ENCODE data around the gene SUPT16H. TPM values are rescaled to one million over a fixed set of nuclear protein-coding genes. Genes with fewer than 3 reads are reported as not detected.

Gene SUPT16H
- total and polyA plus RNA-seq, 10 of the 15 experiments (the other 5 are each of a cell fraction or from before 2014, with no cell fraction given): 90.7 to 201 (median 121) TPM

DNA sequence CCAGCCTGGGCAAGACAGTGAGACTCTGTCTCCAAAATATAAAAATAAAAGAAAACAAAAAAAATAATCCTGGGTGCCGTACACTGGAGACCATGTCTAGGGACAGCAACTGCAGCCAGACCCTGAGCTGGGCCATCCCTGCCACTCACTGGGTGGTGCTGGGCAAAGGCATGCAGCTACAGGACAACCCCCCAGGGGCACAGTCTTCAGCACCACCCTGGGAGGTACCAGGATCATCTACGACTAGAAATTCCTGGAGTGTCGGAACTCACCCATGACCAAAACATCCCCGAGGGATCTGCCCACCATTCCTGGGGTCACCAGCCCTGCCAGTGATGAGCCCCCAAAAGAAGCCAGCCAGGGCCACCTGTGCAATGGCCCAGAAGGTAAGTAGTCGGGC lies 35.7 kb upstream of the SUPT16H start:
- Histone ChIP-seq H2AFZ (ENCODE audit: control insufficient read depth, low read depth, low read length) (no peak overlapping the region), H3K9ac (ENCODE audit: control insufficient read depth, insufficient read depth, low read length) (no peak overlapping the region), H3K79me2 (ENCODE audit: control insufficient read depth, insufficient read depth, low read length) (no peaks in the 10 kb centered on the region), H3K27me3 (replicated peaks in 1 of 2; ENCODE audit: control insufficient read depth in 2 of 2, insufficient read depth in 2 of 2, low read length in 1 of 2) (no peaks in the 10 kb centered on the region), H3K36me3 (ENCODE audit: control insufficient read depth in 2 of 2, insufficient read depth in 2 of 2, low read length in 1 of 2) (peaks cover 10 to 26% of the 10 kb centered on the region in 2 experiments; a peak in 3 of 4 replicates), H3K27ac (ENCODE audit: control insufficient read depth, insufficient read depth) (no peak overlapping the region), H3K4me3 (no peak overlapping the region), H3K4me1 (ENCODE audit: control insufficient read depth, insufficient read depth, low read length) (peaks cover 4% of the 10 kb centered on the region; the same call in 1 of the 2 replicates), H3K4me2 (ENCODE audit: control insufficient read depth, insufficient read depth) (no peak overlapping the region), H3K9me3 (replicated peaks; ENCODE audit: control insufficient read depth, insufficient read depth, low read length) (no peaks in the 10 kb centered on the region), H4K20me1 (ENCODE audit: control insufficient read depth, insufficient read depth) (no peaks in the 10 kb centered on the region)
- DNase-seq (ENCODE audit: low read depth, low spot score) (no peak), ATAC-seq (no peak), FAIRE-seq (no peak)
- 85% methylated on average over 5 of the region's 5 CpGs for WGBS (ENCODE audit: insufficient coverage, insufficient replicate concordance, low lambda C conversion rate, missing lambda C conversion rate)
- POLR2A ChIA-PET: no interaction called here
- CTCF ChIA-PET: no interaction called here
- BruUV-seq (replicated peaks): no TSS peak
- SMC1A ChIA-PET (ENCODE audit: uncharacterized antibody, unreplicated experiment): interaction anchor here (0.6 kb wide), 1 partner anchor 42 kb away, joined by 3 read pairs; no protein-coding TSS in a partner anchor
- RAD21 ChIA-PET (ENCODE audit: unreplicated experiment): no interaction called here
- in situ Hi-C loops (cut with MboI) (no loop called here), intact Hi-C loops (cut with micrococcal nuclease; ENCODE audit: unreplicated experiment) (no loop called here)
- no peak for TF ChIP-seq TCF3 (IDR thresholded peaks at IDR 0.05; ENCODE audit: borderline replicate concordance, insufficient read depth, low read depth, low read length)
- no peak for TF ChIP-seq POLR2AphosphoS2 (IDR thresholded peaks at IDR 0.05; ENCODE audit: low read depth, low read length)
- no peak for TF ChIP-seq RCOR1 (conservative IDR thresholded peaks at IDR 0.05; ENCODE audit: low read depth, low read length)
- TF ChIP-seq, protein P1, sequence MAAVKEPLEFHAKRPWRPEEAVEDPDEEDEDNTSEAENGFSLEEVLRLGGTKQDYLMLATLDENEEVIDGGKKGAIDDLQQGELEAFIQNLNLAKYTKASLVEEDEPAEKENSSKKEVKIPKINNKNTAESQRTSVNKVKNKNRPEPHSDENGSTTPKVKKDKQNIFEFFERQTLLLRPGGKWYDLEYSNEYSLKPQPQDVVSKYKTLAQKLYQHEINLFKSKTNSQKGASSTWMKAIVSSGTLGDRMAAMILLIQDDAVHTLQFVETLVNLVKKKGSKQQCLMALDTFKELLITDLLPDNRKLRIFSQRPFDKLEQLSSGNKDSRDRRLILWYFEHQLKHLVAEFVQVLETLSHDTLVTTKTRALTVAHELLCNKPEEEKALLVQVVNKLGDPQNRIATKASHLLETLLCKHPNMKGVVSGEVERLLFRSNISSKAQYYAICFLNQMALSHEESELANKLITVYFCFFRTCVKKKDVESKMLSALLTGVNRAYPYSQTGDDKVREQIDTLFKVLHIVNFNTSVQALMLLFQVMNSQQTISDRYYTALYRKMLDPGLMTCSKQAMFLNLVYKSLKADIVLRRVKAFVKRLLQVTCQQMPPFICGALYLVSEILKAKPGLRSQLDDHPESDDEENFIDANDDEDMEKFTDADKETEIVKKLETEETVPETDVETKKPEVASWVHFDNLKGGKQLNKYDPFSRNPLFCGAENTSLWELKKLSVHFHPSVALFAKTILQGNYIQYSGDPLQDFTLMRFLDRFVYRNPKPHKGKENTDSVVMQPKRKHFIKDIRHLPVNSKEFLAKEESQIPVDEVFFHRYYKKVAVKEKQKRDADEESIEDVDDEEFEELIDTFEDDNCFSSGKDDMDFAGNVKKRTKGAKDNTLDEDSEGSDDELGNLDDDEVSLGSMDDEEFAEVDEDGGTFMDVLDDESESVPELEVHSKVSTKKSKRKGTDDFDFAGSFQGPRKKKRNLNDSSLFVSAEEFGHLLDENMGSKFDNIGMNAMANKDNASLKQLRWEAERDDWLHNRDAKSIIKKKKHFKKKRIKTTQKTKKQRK (IDR thresholded peaks at IDR 0.05; ENCODE audit: low read depth, low read length): no peak
- no peak for TF ChIP-seq PAX5 (IDR thresholded peaks at IDR 0.05; ENCODE audit: borderline replicate concordance, low read depth, low read length)
- TF ChIP-seq ETV6 (conservative IDR thresholded peaks at IDR 0.05 in 1 of 2, IDR thresholded peaks at IDR 0.05 in 1 of 2; ENCODE audit: borderline replicate concordance in 1 of 2, low read depth in 1 of 2): no peak
- no peak for TF ChIP-seq E4F1 (IDR thresholded peaks at IDR 0.05; ENCODE audit: borderline replicate concordance, partially characterized antibody)
- TF ChIP-seq, protein P2, sequence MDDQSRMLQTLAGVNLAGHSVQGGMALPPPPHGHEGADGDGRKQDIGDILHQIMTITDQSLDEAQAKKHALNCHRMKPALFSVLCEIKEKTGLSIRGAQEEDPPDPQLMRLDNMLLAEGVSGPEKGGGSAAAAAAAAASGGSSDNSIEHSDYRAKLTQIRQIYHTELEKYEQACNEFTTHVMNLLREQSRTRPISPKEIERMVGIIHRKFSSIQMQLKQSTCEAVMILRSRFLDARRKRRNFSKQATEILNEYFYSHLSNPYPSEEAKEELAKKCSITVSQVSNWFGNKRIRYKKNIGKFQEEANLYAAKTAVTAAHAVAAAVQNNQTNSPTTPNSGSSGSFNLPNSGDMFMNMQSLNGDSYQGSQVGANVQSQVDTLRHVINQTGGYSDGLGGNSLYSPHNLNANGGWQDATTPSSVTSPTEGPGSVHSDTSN (IDR thresholded peaks at IDR 0.05; ENCODE audit: insufficient replicate concordance, low read depth, low read length): no peak
- TF ChIP-seq, protein P3, sequence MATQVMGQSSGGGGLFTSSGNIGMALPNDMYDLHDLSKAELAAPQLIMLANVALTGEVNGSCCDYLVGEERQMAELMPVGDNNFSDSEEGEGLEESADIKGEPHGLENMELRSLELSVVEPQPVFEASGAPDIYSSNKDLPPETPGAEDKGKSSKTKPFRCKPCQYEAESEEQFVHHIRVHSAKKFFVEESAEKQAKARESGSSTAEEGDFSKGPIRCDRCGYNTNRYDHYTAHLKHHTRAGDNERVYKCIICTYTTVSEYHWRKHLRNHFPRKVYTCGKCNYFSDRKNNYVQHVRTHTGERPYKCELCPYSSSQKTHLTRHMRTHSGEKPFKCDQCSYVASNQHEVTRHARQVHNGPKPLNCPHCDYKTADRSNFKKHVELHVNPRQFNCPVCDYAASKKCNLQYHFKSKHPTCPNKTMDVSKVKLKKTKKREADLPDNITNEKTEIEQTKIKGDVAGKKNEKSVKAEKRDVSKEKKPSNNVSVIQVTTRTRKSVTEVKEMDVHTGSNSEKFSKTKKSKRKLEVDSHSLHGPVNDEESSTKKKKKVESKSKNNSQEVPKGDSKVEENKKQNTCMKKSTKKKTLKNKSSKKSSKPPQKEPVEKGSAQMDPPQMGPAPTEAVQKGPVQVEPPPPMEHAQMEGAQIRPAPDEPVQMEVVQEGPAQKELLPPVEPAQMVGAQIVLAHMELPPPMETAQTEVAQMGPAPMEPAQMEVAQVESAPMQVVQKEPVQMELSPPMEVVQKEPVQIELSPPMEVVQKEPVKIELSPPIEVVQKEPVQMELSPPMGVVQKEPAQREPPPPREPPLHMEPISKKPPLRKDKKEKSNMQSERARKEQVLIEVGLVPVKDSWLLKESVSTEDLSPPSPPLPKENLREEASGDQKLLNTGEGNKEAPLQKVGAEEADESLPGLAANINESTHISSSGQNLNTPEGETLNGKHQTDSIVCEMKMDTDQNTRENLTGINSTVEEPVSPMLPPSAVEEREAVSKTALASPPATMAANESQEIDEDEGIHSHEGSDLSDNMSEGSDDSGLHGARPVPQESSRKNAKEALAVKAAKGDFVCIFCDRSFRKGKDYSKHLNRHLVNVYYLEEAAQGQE (IDR thresholded peaks at IDR 0.05; ENCODE audit: low read depth, low read length): no peak
- no peak for TF ChIP-seq FOXM1 (IDR thresholded peaks at IDR 0.05; ENCODE audit: low read depth, low read length)
- TF ChIP-seq CHD2 (IDR thresholded peaks at IDR 0.05; ENCODE audit: borderline replicate concordance, low read depth, low read length): no peak
